Heart left ventricle (tissue), 13 donors: Measurements from ENCODE around the gene DAB2.

Experiments used
- CTCF ChIP-seq, 12 donors: fragments of 200-600 bp; sonication (generic) in 4 of 12; IDR thresholded peaks; one replicate each; pipeline versions ENCODE4 v1.5.0 to v1.8.0; 2018 to 2022; ENCODE audit warnings: antibody characterized with exemption in 12 of 12, mild to moderate bottlenecking in 5 of 12
- POLR2A ChIP-seq, 2 donors: fragments of 450-650 bp; IDR thresholded peaks; one replicate each; pipeline ENCODE4 v1.6.1; 2017; ENCODE audit warnings: antibody characterized with exemption in 2 of 2, mild to moderate bottlenecking in 2 of 2, moderate library complexity in 2 of 2
- donor health status: ischemic (EF 13 %, LVEDD 7.1; RV severe dilation, severe dysfunction).
- donor health status: DM: no; HTN: yes; CAD: no.
- donor health status: DM: no; HTN: no; CAD: no.
- donor health status: ischemic (EF 25% LVEDD 6.9; RV normal size, moderate dysfunction).
- donor health status: ischemic (EF 25% LVEDD 5.7; RV mildly dilated, moderate dysfunction).
- donor health status: ischemic (EF 35%, LVEDD 5.7; RV mildly dilated, moderate dysfunction).
- donor health status: nonischemic (EF 11% LVEDD 7.7; RV severe dilation, severe dysfunction).
- donor health status: DM: yes; HTN: yes; CAD: no.
- donor health status: PGD.
- donor health status: ischemic (EF 29% LVEDD 5.4; RV normal size, mild dysfunction).
- donor health status: nonischemic (EF 23%, LVEDD 6.1; RV moderate dilation, normal function).

DNA sequence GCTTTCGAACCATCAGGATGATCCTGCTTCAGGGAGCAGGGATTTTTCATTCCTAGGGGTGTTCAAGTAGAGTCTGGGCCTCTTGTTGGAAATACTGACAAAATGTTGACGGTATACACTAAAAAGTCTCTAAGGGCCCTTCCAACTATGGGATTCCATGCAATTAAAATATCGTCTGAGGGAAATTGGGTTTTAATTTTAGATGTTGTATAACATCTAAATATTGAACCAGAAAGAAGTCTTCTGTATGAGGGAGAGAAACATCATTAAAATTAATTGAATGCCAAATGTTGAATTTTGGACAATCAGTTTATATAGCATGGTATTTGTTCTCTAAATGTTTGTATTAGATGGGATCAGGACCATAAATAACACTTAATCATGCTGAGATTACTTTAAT is 25.7 kb upstream of the DAB2 start:
- TF ChIP-seq CTCF (IDR thresholded peaks at IDR 0.05) (no peak), POLR2A (IDR thresholded peaks at IDR 0.05) (no peak)
